GM23338 (cell line): Measurements from ENCODE around the gene MTURN. TPM values are rescaled to one million over a fixed set of nuclear protein-coding genes. Genes with fewer than 3 reads are reported as not detected.

Experiments
- ATAC-seq: fragments of 200-7000 bp; cut with Tn5 transposase; 3 replicates; pipeline ENCODE4 v1.9.1; 2020
- DNase-seq: peaks from one replicate; pipeline ENCODE4 v3.0.0-alpha.2; 2015; ENCODE audit warnings: low spot score
- H2AFZ ChIP-seq: fragments of 200-600 bp; sonication (generic); 2 replicates; pipeline ENCODE4 v1.8.0; 2016; ENCODE audit warnings: antibody characterized with exemption, mild to moderate bottlenecking, moderate library complexity
- H3F3A ChIP-seq: fragments of 200-600 bp; sonication (generic); replicated peaks from 2 replicates; pipeline ENCODE4 v1.8.0; 2017; ENCODE audit warnings: antibody characterized with exemption, mixed run types, low read depth
- H3K27ac ChIP-seq: fragments of 200-600 bp; sonication (generic); 2 replicates; pipeline ENCODE4 v1.6.1; 2016; ENCODE audit warnings: low read depth
- H3K27me3 ChIP-seq: fragments of 200-600 bp; sonication (generic); 2 replicates; pipeline ENCODE4 v1.8.0; 2016; ENCODE audit warnings: mild to moderate bottlenecking, mixed run types, moderate library complexity; ENCODE audit not compliant: insufficient read depth
- H3K36me3 ChIP-seq: fragments of 200-600 bp; sonication (generic); 2 replicates; pipeline ENCODE4 v1.8.0; 2016; ENCODE audit warnings: mild to moderate bottlenecking; ENCODE audit not compliant: insufficient read depth
- H3K4me1 ChIP-seq: fragments of 200-600 bp; sonication (generic); 2 replicates; pipeline ENCODE4 v1.8.0; 2016; ENCODE audit warnings: mild to moderate bottlenecking, moderate library complexity; ENCODE audit not compliant: insufficient read depth
- H3K4me2 ChIP-seq: fragments of 200-600 bp; sonication (generic); 2 replicates; pipeline ENCODE4 v1.7.1; 2017; ENCODE audit warnings: mixed run types
- H3K4me3 ChIP-seq: fragments of 200-600 bp; sonication (generic); 2 replicates; pipeline ENCODE4 v1.6.1; 2016; ENCODE audit warnings: mixed run types
- H3K79me2 ChIP-seq: fragments of 200-600 bp; sonication (generic); replicated peaks from 2 replicates; pipeline ENCODE4 v1.8.0; 2017; ENCODE audit warnings: mild to moderate bottlenecking; ENCODE audit not compliant: insufficient read depth
- H3K9me2 ChIP-seq: fragments of 200-600 bp; sonication (generic); 2 replicates; pipeline ENCODE4 v1.8.0; 2017; ENCODE audit not compliant: insufficient read depth
- H4K20me1 ChIP-seq: fragments of 200-600 bp; sonication (generic); replicated peaks from 2 replicates; pipeline ENCODE4 v1.8.0; 2017; ENCODE audit warnings: mild to moderate bottlenecking; ENCODE audit not compliant: insufficient read depth
- H3K27ac Mint-ChIP-seq: 2 replicates; pipeline ENCODE4 v1.8.0; 2020; ENCODE audit warnings: inconsistent platforms, mild to moderate bottlenecking, moderate library complexity, mixed read lengths
- H3K27me3 Mint-ChIP-seq: 3 replicates; pipeline ENCODE4 v1.8.0; 2022; ENCODE audit warnings: low read depth, mild to moderate bottlenecking, moderate library complexity, mixed read lengths, inconsistent platforms; ENCODE audit not compliant: insufficient read depth, poor library complexity
- H3K36me3 Mint-ChIP-seq: 3 replicates; pipeline ENCODE4 v1.8.0; 2021; ENCODE audit warnings: low read depth, mild to moderate bottlenecking, inconsistent platforms, moderate library complexity, mixed read lengths
- H3K4me1 Mint-ChIP-seq: 3 replicates; pipeline ENCODE4 v1.8.0; 2020; ENCODE audit warnings: mild to moderate bottlenecking, inconsistent platforms, mixed read lengths
- H3K4me3 Mint-ChIP-seq: 3 replicates; pipeline ENCODE4 v1.8.0; 2021; ENCODE audit warnings: moderate library complexity, mild to moderate bottlenecking, inconsistent platforms, mixed read lengths
- H3K9me3 Mint-ChIP-seq: 3 replicates; pipeline ENCODE4 v1.8.0; 2020; ENCODE audit warnings: moderate library complexity, mild to moderate bottlenecking, inconsistent platforms, mixed read lengths
- CREB1 ChIP-seq: fragments of 250-450 bp; sonication (Bioruptor Pico); IDR thresholded peaks from 2 replicates; pipeline ENCODE4 v1.5.0; 2020; ENCODE audit warnings: low read depth, mild to moderate bottlenecking, moderate library complexity
- EZH2 ChIP-seq: fragments of 200-600 bp; sonication (generic); IDR thresholded peaks from one replicate; pipeline ENCODE4 v1.8.0; 2017; ENCODE audit warnings: antibody characterized with exemption, mild to moderate bottlenecking, low read depth; ENCODE audit not compliant: unreplicated experiment
- EZH2phosphoT487 ChIP-seq: fragments of 200-600 bp; sonication (generic); IDR thresholded peaks from one replicate; pipeline ENCODE4 v1.8.1; 2018; ENCODE audit warnings: antibody characterized with exemption; ENCODE audit not compliant: unreplicated experiment
- JUNB ChIP-seq: IDR thresholded peaks from one replicate; pipeline ENCODE4 v1.6.1; 2016; ENCODE audit warnings: antibody characterized with exemption; ENCODE audit not compliant: unreplicated experiment
- NANOG ChIP-seq: IDR thresholded peaks from 2 replicates; pipeline ENCODE4 v1.6.1; 2016; ENCODE audit warnings: antibody characterized with exemption, borderline replicate concordance
- POLR2AphosphoS5 ChIP-seq: IDR thresholded peaks from 2 replicates; pipeline ENCODE4 v1.6.1; 2016; ENCODE audit warnings: antibody characterized with exemption, low read depth
- REST ChIP-seq: IDR thresholded peaks from one replicate; pipeline ENCODE4 v1.6.1; 2018; ENCODE audit warnings: antibody characterized with exemption; ENCODE audit not compliant: unreplicated experiment
- STAT1 ChIP-seq: IDR thresholded peaks from one replicate; pipeline ENCODE4 v1.6.1; 2016; ENCODE audit warnings: antibody characterized with exemption; ENCODE audit not compliant: unreplicated experiment
- ZNF114 ChIP-seq: fragments of 250-450 bp; sonication (Bioruptor Pico); IDR thresholded peaks from 2 replicates; pipeline ENCODE4 v1.5.0; 2020; ENCODE audit warnings: mild to moderate bottlenecking, moderate library complexity
- ZNF331 ChIP-seq: fragments of 250-450 bp; sonication (Bioruptor Pico); IDR thresholded peaks from 2 replicates; pipeline ENCODE4 v1.5.0; 2020; ENCODE audit warnings: low read depth, mild to moderate bottlenecking, moderate library complexity
- polyA plus RNA-seq: library from polyadenylated mRNA; unstranded; fragments of >200 nt; fragmentation: Nextera tagmentation; extraction: Ambion mirVana; gene quantifications from 2 replicates; pipeline ENCODE4 v1.2.1, GENCODE V29; 2016
- total RNA-seq: library from RNA; depleted of rRNA; stranded (reverse); fragments of >200 nt; shearing (Covaris generic); gene quantifications from 2 replicates; pipeline ENCODE4 v1.2.3, GENCODE V29; 2014

Gene MTURN
- total and polyA plus RNA-seq, 2 experiments from 2014 or later: 3.1 to 8.7 TPM

- no peak for TF ChIP-seq REST
- no peak for TF ChIP-seq EZH2
- TF ChIP-seq NANOG: no peak
- no peak for TF ChIP-seq ZNF331 (CRISPR knock-in tag)
- no peak for TF ChIP-seq CREB1 (CRISPR knock-in tag)
These were observed 49.1 kb downstream of the MTURN start (continued) for GRCh38 chr7:30183749-30184369.

DNA sequence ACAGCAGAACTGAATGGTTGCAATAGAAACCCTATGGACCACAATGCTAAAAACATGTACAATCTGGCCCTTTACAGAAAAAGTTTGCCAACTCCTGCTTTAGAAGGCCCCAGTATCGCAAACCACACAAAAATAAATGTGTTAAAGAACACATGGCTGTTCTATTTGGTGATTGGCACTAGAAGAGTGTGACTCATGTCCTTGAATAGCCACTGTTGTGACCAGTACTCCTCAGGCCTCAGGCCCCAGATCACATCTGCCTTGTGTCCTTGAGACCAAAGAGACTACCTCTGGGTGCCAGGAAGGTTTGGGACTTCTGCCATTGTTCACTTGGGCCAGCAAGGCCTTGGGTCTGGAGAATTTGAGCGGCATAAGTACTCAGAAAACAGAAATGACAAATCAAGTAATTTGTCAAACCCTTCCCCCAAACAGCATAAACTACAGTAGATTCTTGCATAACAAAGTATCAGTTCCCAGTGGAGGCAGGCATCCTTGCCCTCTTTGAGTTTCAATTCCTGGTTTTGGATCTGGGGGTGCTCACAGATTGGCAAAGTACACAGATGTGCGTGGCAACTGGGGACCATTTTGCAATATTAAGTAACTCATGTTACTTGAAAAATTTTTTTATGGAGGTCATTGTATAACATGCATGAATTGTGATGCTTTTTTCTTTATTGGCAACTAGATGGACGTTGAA, 50.2 kb downstream of the MTURN start:
- H3K4me2 ChIP-seq: no peak overlapping the region
- no peak overlapping the region for H3K27ac ChIP-seq
- ATAC-seq: no peak
- H3K4me3 Mint-ChIP-seq: no peak overlapping the region
- no peaks in the 10 kb centered on the region for H3K36me3 ChIP-seq
- H3K4me1 ChIP-seq: no peaks in the 10 kb centered on the region
- no peak overlapping the region for H3K27ac Mint-ChIP-seq
- peaks cover 24% of the 10 kb centered on the region for H3K36me3 Mint-ChIP-seq
- no peak for DNase-seq
- H3K27me3 Mint-ChIP-seq: peaks cover 3% of the 10 kb centered on the region
- H3K4me1 Mint-ChIP-seq: peaks cover 5% of the 10 kb centered on the region; the same call in 1 of the 3 replicates
- no peaks in the 10 kb centered on the region for H3K79me2 ChIP-seq
- peaks cover 24% of the 10 kb centered on the region for H3K9me3 Mint-ChIP-seq
- no peak overlapping the region for H2AFZ ChIP-seq
- H3K4me3 ChIP-seq: no peak overlapping the region
- H3F3A ChIP-seq: no peaks in the 10 kb centered on the region
- peaks cover 9% of the 10 kb centered on the region; the same call in 1 of the 2 replicates for H3K9me2 ChIP-seq
- H3K27me3 ChIP-seq: no peaks in the 10 kb centered on the region
- no peaks in the 10 kb centered on the region for H4K20me1 ChIP-seq
- TF ChIP-seq EZH2 (no peak), STAT1 (no peak), NANOG (no peak), POLR2AphosphoS5 (no peak), REST (no peak), EZH2phosphoT487 (no peak), ZNF114 (CRISPR knock-in tag) (no peak), JUNB (no peak), CREB1 (CRISPR knock-in tag) (no peak)
